ENCODE results near the gene RPS3. TPM values are rescaled to one million over a fixed set of nuclear protein-coding genes. Genes with fewer than 3 reads are reported as not detected.

Gene RPS3
- total RNA-seq, 1 experiment from 2014 or later = 1,749 TPM

GRCh38 chr11:75432911-75433321, 33.6 kb downstream of the RPS3 start, which contains the start of gene KLHL35:
Gene KLHL35, minus strand, starts transcription at chr11:75433203. Its CDS starts 2,574 bp downstream, at chr11:75430629.
- no TSS peak for BruUV-seq (replicated peaks)
- Mint-ChIP-seq H3K27me3 (ENCODE audit: unreplicated experiment) (peaks cover 73% of the 10 kb centered on the region), H3K9me3 (ENCODE audit: low read depth, unreplicated experiment) (no peaks in the 10 kb centered on the region), H3K4me3 (ENCODE audit: low read depth, unreplicated experiment) (no peak within 1 kb of the TSS), H3K27ac (ENCODE audit: unreplicated experiment) (no peak within 1 kb of the TSS), H3K36me3 (ENCODE audit: insufficient read depth, unreplicated experiment) (peaks cover 20% of the 10 kb centered on the region), H3K4me1 (ENCODE audit: low read depth, unreplicated experiment) (peaks cover 11% of the 10 kb centered on the region)
- DNase-seq = no peak
- no peak for TF ChIP-seq CTCF (IDR thresholded peaks at IDR 0.05; ENCODE audit: unreplicated experiment)
- intact Hi-C loops (cut with micrococcal nuclease; ENCODE audit: unreplicated experiment) = no loop called here
- CTCF ChIA-PET = interaction anchor here (0.7 kb wide), 1 partner anchor 125 kb away, joined by 7 read pairs; no protein-coding TSS in a partner anchor

DNA sequence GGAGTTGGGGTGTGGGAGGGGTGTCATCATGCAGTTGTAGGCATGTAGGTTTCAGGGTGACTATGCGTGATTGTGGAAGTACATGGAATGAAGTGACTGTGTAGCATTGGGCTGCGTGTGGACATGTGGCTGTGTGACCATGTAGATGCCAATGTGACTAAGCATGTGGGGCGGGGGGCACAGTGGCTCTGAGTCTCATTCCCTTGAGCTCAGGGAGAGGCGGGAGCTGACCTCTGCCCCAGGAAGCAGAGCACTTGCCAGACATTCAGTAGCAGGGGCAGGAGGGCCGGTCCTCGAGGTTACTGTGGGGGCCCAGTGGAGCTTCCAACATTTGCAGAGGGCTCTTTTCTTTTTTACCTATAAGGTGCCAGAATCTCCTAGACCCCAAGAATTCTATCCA, 34.1 kb downstream of the RPS3 start:
- Mint-ChIP-seq H3K4me1 (ENCODE audit: low read depth, unreplicated experiment) (peaks cover 11% of the 10 kb centered on the region), H3K4me3 (ENCODE audit: low read depth, unreplicated experiment) (no peak overlapping the region), H3K27me3 (ENCODE audit: unreplicated experiment) (peaks cover 78% of the 10 kb centered on the region), H3K36me3 (ENCODE audit: insufficient read depth, unreplicated experiment) (peaks cover 16% of the 10 kb centered on the region), H3K27ac (ENCODE audit: unreplicated experiment) (no peak overlapping the region), H3K9me3 (ENCODE audit: low read depth, unreplicated experiment) (no peaks in the 10 kb centered on the region)
- intact Hi-C loops (cut with micrococcal nuclease; ENCODE audit: unreplicated experiment) = no loop called here
- TF ChIP-seq CTCF (IDR thresholded peaks at IDR 0.05; ENCODE audit: unreplicated experiment) = no peak
- no TSS peak for BruUV-seq (replicated peaks)
- CTCF ChIA-PET = no interaction called here
- no peak for DNase-seq

GRCh38 chr11:75434051-75434450, 34.7 kb downstream of the RPS3 start:
- intact Hi-C loops (cut with micrococcal nuclease; ENCODE audit: unreplicated experiment) = no loop called here
- H3K9me3 Mint-ChIP-seq (ENCODE audit: low read depth, unreplicated experiment) = no peaks in the 10 kb centered on the region
- H3K27ac Mint-ChIP-seq (ENCODE audit: unreplicated experiment) = no peak overlapping the region
- TF ChIP-seq CTCF (IDR thresholded peaks at IDR 0.05; ENCODE audit: unreplicated experiment) = no peak
- peaks cover 79% of the 10 kb centered on the region for H3K27me3 Mint-ChIP-seq (ENCODE audit: unreplicated experiment)
- H3K4me1 Mint-ChIP-seq (ENCODE audit: low read depth, unreplicated experiment) = peaks cover 11% of the 10 kb centered on the region
- no peak overlapping the region for H3K4me3 Mint-ChIP-seq (ENCODE audit: low read depth, unreplicated experiment)
- CTCF ChIA-PET = no interaction called here
- no TSS peak for BruUV-seq (replicated peaks)
- H3K36me3 Mint-ChIP-seq (ENCODE audit: insufficient read depth, unreplicated experiment) = peaks cover 9% of the 10 kb centered on the region
- no peak for DNase-seq

DNA sequence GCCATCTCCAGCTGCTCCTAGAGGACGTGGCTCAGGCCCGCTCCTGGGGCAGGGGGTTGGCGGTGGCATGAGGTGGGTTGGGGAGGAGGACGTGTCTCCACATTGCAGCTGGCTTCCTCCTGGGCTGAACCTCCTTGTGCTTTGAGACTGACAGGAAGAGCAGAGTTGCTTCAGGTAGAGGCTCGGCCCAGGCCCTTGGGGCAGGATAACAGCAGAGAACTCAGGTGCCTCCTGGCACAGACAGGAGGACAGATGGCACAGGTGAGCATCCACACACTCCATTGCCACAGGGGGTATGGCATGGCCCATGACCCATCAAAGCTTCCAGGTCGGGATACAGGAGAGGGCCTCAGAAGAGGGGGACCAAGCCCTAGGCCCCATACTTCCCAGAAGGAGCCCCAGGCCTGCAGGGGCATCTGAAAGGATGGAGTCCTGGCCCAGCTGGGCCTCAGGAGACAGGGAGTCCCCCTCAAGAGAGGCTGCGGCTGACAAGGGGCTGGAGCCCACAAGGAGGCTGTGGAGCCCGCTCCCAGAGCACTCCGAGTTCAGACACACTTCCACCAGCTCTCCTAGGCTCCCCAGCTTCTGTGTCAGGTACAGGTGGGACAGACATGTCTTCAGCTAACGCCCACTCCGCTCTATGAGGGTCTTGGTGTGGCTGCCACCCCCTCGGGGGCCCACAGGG, 35.7 kb downstream of the RPS3 start:
- BruUV-seq (replicated peaks) = no TSS peak
- Mint-ChIP-seq H3K9me3 (ENCODE audit: low read depth, unreplicated experiment) (no peaks in the 10 kb centered on the region), H3K4me3 (ENCODE audit: low read depth, unreplicated experiment) (no peak overlapping the region), H3K27ac (ENCODE audit: unreplicated experiment) (no peak overlapping the region), H3K36me3 (ENCODE audit: insufficient read depth, unreplicated experiment) (peaks cover 5% of the 10 kb centered on the region), H3K27me3 (ENCODE audit: unreplicated experiment) (peaks cover 77% of the 10 kb centered on the region), H3K4me1 (ENCODE audit: low read depth, unreplicated experiment) (peaks cover 11% of the 10 kb centered on the region)
- intact Hi-C loops (cut with micrococcal nuclease; ENCODE audit: unreplicated experiment) = no loop called here
- CTCF ChIA-PET = interaction anchor here (0.5 kb wide), 1 partner anchor 1662 kb away, joined by 3 read pairs; no protein-coding TSS in a partner anchor
- TF ChIP-seq CTCF (IDR thresholded peaks at IDR 0.05; ENCODE audit: unreplicated experiment) = no peak
- DNase-seq = no peak
